Liver (tissue), 3 donors: ENCODE results near the gene EIF4G2.

ENCODE experiments used
- JUND ChIP-seq, 2 donors: IDR thresholded peaks; 2 replicates each; pipeline ENCODE4 v1.6.1; 2016; ENCODE audit warnings: antibody characterized with exemption in 2 of 2
- TF ChIP-seq, protein P1 (sequence below): fragments of 150-350 bp; IDR thresholded peaks from 2 replicates; pipeline ENCODE4 v1.5.1; 2017; ENCODE audit warnings: improper control_type of control experiment, low read depth, low read length; ENCODE audit not compliant: missing input control
- donor health status: healthy.
- donor health status: healthy.

- TF ChIP-seq, protein P1, sequence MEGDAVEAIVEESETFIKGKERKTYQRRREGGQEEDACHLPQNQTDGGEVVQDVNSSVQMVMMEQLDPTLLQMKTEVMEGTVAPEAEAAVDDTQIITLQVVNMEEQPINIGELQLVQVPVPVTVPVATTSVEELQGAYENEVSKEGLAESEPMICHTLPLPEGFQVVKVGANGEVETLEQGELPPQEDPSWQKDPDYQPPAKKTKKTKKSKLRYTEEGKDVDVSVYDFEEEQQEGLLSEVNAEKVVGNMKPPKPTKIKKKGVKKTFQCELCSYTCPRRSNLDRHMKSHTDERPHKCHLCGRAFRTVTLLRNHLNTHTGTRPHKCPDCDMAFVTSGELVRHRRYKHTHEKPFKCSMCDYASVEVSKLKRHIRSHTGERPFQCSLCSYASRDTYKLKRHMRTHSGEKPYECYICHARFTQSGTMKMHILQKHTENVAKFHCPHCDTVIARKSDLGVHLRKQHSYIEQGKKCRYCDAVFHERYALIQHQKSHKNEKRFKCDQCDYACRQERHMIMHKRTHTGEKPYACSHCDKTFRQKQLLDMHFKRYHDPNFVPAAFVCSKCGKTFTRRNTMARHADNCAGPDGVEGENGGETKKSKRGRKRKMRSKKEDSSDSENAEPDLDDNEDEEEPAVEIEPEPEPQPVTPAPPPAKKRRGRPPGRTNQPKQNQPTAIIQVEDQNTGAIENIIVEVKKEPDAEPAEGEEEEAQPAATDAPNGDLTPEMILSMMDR: no peak
- TF ChIP-seq JUND (IDR thresholded peaks at IDR 0.05): no peak
Observed at GRCh38 chr11:10813945-10814344, 5.2 kb upstream of the EIF4G2 start.
